H1 (cell line): Measurements from ENCODE around the gene S100A12. TPM values are rescaled to one million over a fixed set of nuclear protein-coding genes. Genes with fewer than 3 reads are reported as not detected.

Experiments
- BACH1 ChIP-seq: IDR thresholded peaks from 2 replicates; pipeline ENCODE4 v1.6.1; 2012; ENCODE audit warnings: low read length, improper control_type of control experiment
- CHD2 ChIP-seq: IDR thresholded peaks from 2 replicates; pipeline ENCODE4 v1.6.1; 2012; ENCODE audit warnings: low read length, improper control_type of control experiment
- KDM1A ChIP-seq: fragments of 200-600, 300-600 bp; sonication (generic); IDR thresholded peaks from 2 replicates; pipeline ENCODE4 v1.7.1; 2016; ENCODE audit warnings: mild to moderate bottlenecking, low read length, borderline replicate concordance
- SIRT6 ChIP-seq: IDR thresholded peaks from one replicate; pipeline ENCODE4 v1.7.1; 2012; ENCODE audit warnings: low read length, inconsistent platforms
- TBP ChIP-seq: IDR thresholded peaks from 2 replicates; pipeline ENCODE4 v1.6.1; 2011; ENCODE audit warnings: low read depth, low read length, improper control_type of control experiment
- polyA plus RNA-seq, 7 experiments: library from polyadenylated mRNA; depleted of rRNA in 3 of 7; stranded (reverse) in 5 of 7; unstranded in 2 of 7; fragments of >200 nt in 5 of 7; fragments of 200-250 nt in 2 of 7; gene quantifications; 1 replicate in 5 of 7; 2 replicates in 1 of 7; 4 replicates in 1 of 7; pipeline versions ENCODE4 v1.2.1 to v1.2.3, GENCODE V29; 2011 to 2013; ENCODE audit warnings: missing spikeins in 2 of 7, mixed read lengths in 2 of 7
- total RNA-seq: library from RNA; stranded (reverse); fragmentation: NEBNext Ultra II Directional; extraction: Animal tissue kit (Norgen Biotek cat#: 25700); gene quantifications from 2 replicates; pipeline ENCODE4 v1.2.1, GENCODE V29; 2021
- TF ChIP-seq, protein P1 (sequence below): fragments of 300-600 bp; sonication (generic); IDR thresholded peaks from 2 replicates; pipeline ENCODE4 v1.7.1; 2012; ENCODE audit warnings: low read length, moderate library complexity, mild to moderate bottlenecking, inconsistent platforms; ENCODE audit not compliant: insufficient replicate concordance

Gene S100A12
- total and polyA plus RNA-seq, 2 of the 8 experiments (the other 6 are each of a cell fraction or from before 2014, with no cell fraction given), result not detected

- TF ChIP-seq, protein P1, sequence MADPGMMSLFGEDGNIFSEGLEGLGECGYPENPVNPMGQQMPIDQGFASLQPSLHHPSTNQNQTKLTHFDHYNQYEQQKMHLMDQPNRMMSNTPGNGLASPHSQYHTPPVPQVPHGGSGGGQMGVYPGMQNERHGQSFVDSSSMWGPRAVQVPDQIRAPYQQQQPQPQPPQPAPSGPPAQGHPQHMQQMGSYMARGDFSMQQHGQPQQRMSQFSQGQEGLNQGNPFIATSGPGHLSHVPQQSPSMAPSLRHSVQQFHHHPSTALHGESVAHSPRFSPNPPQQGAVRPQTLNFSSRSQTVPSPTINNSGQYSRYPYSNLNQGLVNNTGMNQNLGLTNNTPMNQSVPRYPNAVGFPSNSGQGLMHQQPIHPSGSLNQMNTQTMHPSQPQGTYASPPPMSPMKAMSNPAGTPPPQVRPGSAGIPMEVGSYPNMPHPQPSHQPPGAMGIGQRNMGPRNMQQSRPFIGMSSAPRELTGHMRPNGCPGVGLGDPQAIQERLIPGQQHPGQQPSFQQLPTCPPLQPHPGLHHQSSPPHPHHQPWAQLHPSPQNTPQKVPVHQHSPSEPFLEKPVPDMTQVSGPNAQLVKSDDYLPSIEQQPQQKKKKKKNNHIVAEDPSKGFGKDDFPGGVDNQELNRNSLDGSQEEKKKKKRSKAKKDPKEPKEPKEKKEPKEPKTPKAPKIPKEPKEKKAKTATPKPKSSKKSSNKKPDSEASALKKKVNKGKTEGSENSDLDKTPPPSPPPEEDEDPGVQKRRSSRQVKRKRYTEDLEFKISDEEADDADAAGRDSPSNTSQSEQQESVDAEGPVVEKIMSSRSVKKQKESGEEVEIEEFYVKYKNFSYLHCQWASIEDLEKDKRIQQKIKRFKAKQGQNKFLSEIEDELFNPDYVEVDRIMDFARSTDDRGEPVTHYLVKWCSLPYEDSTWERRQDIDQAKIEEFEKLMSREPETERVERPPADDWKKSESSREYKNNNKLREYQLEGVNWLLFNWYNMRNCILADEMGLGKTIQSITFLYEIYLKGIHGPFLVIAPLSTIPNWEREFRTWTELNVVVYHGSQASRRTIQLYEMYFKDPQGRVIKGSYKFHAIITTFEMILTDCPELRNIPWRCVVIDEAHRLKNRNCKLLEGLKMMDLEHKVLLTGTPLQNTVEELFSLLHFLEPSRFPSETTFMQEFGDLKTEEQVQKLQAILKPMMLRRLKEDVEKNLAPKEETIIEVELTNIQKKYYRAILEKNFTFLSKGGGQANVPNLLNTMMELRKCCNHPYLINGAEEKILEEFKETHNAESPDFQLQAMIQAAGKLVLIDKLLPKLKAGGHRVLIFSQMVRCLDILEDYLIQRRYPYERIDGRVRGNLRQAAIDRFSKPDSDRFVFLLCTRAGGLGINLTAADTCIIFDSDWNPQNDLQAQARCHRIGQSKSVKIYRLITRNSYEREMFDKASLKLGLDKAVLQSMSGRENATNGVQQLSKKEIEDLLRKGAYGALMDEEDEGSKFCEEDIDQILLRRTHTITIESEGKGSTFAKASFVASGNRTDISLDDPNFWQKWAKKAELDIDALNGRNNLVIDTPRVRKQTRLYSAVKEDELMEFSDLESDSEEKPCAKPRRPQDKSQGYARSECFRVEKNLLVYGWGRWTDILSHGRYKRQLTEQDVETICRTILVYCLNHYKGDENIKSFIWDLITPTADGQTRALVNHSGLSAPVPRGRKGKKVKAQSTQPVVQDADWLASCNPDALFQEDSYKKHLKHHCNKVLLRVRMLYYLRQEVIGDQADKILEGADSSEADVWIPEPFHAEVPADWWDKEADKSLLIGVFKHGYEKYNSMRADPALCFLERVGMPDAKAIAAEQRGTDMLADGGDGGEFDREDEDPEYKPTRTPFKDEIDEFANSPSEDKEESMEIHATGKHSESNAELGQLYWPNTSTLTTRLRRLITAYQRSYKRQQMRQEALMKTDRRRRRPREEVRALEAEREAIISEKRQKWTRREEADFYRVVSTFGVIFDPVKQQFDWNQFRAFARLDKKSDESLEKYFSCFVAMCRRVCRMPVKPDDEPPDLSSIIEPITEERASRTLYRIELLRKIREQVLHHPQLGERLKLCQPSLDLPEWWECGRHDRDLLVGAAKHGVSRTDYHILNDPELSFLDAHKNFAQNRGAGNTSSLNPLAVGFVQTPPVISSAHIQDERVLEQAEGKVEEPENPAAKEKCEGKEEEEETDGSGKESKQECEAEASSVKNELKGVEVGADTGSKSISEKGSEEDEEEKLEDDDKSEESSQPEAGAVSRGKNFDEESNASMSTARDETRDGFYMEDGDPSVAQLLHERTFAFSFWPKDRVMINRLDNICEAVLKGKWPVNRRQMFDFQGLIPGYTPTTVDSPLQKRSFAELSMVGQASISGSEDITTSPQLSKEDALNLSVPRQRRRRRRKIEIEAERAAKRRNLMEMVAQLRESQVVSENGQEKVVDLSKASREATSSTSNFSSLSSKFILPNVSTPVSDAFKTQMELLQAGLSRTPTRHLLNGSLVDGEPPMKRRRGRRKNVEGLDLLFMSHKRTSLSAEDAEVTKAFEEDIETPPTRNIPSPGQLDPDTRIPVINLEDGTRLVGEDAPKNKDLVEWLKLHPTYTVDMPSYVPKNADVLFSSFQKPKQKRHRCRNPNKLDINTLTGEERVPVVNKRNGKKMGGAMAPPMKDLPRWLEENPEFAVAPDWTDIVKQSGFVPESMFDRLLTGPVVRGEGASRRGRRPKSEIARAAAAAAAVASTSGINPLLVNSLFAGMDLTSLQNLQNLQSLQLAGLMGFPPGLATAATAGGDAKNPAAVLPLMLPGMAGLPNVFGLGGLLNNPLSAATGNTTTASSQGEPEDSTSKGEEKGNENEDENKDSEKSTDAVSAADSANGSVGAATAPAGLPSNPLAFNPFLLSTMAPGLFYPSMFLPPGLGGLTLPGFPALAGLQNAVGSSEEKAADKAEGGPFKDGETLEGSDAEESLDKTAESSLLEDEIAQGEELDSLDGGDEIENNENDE, result no peak
- TF ChIP-seq BACH1, result no peak
- no peak for TF ChIP-seq CHD2
- TF ChIP-seq KDM1A, result no peak
- TF ChIP-seq SIRT6, result no peak
- TF ChIP-seq TBP, result no peak
Observed at GRCh38 chr1:153347856-153348255, 27.6 kb downstream of the S100A12 start (continued).
